ENCODE results near the gene TRAPPC8. TPM values are rescaled to one million over a fixed set of nuclear protein-coding genes. Genes with fewer than 3 reads are reported as not detected.

Gene TRAPPC8
- total RNA-seq, 4 donors from 2014 or later: 36.5 to 49.4 (median 45.1) TPM

DNA sequence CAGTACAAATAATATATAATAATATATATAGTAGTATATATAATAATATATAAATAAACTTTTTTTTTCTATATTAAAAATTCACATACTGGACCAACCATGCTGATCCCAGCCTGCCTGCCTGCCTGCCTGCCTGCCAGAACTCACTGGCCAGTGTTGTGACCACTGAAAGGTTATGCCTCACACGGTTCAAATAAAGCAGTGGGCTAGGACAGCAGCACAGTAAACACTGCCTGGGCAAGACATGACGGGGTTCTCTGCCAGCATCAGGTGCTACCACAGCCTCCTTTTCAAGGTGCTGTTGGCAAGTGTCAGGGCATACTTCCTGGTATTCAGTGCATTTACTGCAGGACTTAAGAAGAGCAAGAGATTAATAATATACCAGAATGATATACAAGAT lies 67.6 kb downstream of the TRAPPC8 start:
- TF ChIP-seq, protein P1, sequence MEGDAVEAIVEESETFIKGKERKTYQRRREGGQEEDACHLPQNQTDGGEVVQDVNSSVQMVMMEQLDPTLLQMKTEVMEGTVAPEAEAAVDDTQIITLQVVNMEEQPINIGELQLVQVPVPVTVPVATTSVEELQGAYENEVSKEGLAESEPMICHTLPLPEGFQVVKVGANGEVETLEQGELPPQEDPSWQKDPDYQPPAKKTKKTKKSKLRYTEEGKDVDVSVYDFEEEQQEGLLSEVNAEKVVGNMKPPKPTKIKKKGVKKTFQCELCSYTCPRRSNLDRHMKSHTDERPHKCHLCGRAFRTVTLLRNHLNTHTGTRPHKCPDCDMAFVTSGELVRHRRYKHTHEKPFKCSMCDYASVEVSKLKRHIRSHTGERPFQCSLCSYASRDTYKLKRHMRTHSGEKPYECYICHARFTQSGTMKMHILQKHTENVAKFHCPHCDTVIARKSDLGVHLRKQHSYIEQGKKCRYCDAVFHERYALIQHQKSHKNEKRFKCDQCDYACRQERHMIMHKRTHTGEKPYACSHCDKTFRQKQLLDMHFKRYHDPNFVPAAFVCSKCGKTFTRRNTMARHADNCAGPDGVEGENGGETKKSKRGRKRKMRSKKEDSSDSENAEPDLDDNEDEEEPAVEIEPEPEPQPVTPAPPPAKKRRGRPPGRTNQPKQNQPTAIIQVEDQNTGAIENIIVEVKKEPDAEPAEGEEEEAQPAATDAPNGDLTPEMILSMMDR (IDR thresholded peaks at IDR 0.05; ENCODE audit: low read depth): no peak

- TF ChIP-seq, protein P1 (IDR thresholded peaks at IDR 0.05; ENCODE audit: low read depth): no peak
These were observed 79.8 kb downstream of the TRAPPC8 start for GRCh38 chr18:31863103-31863502.

DNA sequence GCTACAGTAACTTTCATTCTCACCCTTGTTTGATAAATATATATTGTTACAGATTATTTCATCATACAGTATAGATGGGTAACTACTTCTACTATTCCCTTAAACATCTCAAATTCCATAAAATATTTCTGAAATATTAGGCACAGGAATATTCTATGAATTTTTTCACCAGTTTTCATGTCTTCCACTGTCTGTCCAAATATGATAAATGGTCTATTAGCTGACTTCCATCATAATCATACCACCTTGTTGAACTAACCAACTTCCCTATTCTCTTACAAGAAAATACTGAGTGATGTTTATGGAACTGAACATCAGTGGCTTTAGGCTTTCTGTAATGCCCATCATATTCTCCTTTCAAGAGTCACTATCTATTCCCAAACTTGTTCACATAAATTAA lies 82.4 kb downstream of the TRAPPC8 start:
- TF ChIP-seq, protein P1 (IDR thresholded peaks at IDR 0.05; ENCODE audit: low read depth): no peak

GRCh38 chr18:31857526-31858106 lies 85.3 kb downstream of the TRAPPC8 start:
- TF ChIP-seq, protein P1 (IDR thresholded peaks at IDR 0.05; ENCODE audit: low read depth): no peak

DNA sequence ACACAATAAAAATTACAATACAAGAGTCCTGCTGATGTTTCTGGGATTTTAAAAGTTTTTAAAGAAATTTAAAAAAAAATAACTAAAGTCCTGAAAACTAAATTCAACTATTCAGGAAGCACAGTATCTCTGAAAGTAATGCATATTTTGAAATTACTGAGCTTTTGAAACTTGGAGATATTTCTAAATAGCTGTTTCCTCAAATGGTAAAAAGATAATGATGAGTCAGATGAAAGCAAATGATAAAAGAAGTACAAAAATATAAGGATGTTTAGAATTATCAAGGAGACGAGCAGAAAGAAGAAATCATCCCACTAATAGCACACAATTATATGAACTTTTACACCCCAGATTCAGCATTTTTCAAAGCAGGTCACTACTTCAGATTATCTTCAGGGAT lies 92.1 kb downstream of the TRAPPC8 start:
- TF ChIP-seq, protein P1 (IDR thresholded peaks at IDR 0.05; ENCODE audit: low read depth): no peak

GRCh38 chr18:31840499-31840898 lies 102.4 kb downstream of the TRAPPC8 start:
- TF ChIP-seq, protein P1 (IDR thresholded peaks at IDR 0.05; ENCODE audit: low read depth): no peak

DNA sequence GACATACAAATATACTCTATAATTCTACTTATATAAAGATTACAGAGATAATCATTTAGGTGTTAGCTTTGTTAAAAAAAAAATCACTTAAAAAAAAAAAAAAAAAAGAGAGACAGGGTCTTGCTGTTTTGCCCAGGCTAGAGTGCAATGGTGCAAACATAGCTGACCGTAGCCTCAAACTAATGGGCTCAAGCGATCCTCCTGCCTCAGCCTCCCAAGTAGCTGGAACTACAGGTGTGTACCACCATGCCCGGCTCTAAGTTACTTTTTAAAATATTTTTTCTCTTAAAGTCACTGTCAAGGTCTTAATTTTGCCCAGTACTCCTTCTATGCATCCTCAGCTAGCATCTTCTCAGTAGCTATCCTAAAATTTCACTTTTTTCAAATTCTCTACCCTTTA lies 105.0 kb downstream of the TRAPPC8 start:
- TF ChIP-seq, protein P1 (IDR thresholded peaks at IDR 0.05; ENCODE audit: low read depth): no peak
